HG03354 (cell line): ENCODE measurements around the gene NOXO1.

ENCODE experiments used
- ATAC-seq: cut with Tn5 transposase; IDR thresholded peaks from one replicate; pipeline ENCODE4 v1.9.1; 2021; ENCODE audit warnings: mild to moderate bottlenecking; ENCODE audit not compliant: unreplicated experiment, poor library complexity, severe bottlenecking

The NOXO1 gene

DNA sequence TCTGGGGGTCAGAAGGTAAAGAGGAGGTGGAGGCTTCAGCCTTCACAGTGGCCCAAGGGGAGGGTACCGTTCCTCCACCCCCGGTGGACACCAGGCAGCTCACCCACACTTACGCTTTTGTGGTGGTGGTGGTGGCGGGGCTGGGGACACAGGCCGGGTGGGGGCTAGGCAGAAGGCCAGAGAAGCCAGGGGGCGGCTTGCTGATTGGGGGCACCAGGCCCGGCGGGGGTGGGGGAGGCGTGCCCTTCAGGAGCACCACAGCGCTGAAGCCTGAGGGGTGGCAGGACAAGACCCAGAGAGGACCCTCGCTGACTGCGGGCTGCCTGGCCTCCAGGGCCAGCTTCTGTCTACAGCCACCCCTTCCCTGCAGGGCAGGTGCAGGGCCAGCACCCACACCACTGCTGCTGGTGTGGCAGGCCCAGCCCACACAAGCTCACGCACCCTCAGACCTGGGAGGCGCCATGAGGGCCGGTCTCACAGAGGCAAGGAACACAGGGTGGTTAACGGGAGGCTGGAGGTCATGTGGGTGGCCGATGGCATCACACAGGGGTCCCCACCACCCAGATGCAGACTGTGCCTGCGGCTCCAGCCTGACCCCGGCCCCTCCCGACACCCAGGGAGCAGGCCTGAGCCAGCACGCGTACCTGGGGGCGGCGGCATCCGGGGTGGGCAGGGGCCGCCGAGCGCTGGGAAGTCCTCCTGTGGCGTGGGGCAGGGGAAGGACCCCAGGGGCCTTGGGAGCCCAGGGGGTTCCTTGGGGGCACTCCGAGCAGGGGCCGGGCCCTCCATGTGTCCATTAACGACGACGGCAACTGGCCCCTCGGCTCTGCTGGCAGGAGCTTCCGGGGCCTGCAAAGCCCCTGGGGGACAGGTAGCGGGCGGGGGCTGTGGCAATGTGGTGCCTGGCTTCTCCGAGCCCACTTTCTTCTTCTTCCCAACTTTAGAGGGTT, 17.9 kb upstream of the NOXO1 start:
- no peak for ATAC-seq

DNA sequence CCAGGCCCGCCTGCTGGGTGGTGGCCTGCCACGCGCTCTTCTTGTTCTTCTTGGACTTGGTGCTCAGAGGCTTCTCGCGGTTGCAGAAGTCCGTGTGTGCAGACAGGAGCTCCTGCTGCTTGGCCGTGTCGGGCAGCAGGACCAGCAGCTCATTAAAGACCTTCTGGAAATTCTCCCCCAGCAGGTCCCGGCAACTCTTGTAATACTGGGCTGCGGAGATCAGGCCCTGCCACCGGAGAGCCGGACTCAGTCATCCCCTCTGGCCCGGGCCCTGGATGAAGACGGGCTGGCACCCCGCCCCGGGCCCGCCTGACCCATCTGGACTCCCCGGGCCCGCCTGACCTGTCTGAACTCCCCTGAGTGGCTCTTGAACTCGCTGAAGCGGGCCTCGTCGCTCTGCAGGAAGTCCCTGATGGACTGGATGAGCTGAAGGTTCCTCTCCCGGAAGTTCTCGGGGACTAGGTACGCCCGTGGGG, 17.1 kb upstream of the NOXO1 start:
- no peak for ATAC-seq

DNA sequence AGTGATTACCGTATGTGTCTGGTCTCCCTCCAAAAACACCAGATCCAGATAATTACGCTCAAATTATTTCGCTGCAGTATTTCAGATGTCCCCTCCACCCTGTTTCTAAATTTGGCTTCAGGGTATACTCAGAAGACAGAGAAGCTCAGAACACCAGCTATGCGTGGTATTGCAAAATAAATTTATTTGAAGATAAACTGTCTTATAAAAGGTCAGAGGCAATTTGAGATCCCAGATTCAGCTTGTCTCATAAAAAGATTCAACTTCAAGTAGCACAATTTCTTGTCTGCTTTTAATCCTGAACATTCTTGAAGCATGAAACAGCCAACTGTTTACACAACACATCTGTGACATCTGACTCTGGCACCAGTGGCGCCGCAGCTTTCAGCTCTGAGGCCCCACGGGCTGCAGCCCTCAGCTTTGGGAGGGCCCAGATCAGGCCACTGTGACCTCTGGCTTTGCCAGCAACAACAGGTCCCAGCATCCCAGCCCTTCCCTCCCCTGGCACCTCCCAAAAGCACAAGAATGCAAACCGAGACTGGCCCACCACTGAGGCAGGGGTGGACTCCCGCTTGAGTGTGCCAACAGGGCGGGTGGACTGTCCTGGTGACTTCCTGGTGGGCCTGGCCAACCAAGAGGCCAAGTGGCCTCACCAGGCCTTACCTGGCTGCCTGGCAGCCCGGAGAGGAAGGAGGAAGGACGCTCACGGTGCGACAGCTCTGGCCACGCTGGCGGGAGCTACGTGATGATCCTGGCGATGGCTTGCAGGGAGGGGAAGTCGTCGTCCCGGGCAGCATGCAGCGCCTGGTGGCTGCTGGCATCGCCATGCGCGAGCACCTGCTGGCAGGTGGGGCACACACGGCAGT, 16.5 kb upstream of the NOXO1 start:
- ATAC-seq: no peak

DNA sequence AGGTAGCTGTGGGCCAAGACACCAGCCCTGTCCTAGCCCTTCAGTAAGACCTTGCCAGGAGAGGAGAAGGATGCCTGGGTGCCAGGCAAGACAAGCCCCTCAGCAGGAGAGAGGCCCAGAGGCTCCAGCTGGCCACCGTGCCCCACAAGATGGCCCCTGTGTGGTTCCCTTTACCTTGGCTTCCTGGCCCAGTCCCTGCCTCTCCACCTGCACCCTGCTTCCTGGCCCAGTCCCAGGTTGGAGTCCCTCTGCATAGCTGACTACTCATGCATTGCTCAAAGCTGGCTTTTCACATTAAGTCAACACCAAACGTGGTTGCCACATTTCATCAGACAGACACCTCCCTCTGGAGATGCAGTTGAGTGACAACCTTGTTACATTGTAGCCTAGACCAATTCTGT, 12.5 kb upstream of the NOXO1 start:
- no peak for ATAC-seq

DNA sequence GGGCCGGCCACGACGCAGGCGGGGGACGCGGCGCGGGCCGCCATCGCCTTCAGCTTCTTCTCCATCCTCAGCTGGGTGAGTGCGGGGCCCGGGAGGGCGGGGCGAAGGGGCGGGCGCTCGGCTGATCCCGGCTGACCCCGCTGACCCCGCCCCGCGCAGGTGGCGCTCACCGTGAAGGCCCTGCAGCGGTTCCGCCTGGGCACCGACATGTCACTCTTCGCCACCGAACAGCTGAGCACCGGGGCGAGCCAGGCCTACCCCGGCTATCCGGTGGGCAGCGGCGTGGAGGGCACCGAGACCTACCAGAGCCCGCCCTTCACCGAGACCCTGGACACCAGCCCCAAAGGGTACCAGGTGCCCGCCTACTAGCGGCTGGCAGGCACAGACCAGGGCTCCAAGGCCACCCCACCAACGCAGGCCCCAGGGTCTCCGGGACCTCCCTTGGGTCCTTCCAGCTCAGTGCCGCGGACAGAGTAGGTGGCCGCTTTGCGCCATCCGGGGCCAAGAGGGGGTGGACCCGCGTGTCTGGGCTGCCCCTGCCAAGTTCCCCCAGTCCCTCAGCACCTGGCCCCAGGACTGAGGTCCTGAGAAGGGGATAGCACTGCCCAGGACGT, 11.5 kb upstream of the NOXO1 start:
- no peak for ATAC-seq

DNA sequence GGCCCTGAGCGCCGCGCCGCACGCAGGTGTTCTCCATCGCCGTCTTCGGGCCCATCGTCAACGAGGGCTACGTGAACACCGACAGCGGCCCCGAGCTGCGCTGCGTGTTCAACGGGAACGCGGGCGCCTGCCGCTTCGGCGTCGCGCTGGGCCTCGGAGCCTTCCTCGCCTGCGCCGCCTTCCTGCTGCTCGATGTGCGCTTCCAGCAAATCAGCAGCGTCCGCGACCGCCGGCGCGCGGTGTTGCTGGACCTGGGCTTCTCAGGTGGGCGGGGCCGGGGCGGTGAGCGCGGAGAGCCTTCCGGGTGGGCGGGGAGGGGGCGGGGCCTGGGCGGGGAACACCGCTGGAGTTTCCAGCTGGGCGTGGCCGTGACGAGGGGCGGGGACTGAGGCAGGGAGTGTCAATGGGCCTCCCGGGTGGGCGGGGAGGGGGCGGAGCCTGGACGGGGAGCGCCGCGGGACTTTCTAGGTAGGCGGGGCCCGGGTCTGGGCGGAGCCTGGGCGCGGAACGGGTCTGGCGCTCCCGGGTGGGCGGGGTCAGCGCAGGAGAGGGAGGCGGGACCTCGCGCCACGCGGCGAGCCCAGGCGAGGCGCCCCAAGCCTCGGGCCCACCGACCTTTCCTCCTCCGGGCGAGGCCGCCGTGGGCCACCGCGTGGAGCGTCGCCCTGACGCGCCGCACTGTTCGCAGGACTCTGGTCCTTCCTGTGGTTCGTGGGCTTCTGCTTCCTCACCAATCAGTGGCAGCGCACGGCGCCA, 10.9 kb upstream of the NOXO1 start:
- peak; percentile 52 for ATAC-seq

DNA sequence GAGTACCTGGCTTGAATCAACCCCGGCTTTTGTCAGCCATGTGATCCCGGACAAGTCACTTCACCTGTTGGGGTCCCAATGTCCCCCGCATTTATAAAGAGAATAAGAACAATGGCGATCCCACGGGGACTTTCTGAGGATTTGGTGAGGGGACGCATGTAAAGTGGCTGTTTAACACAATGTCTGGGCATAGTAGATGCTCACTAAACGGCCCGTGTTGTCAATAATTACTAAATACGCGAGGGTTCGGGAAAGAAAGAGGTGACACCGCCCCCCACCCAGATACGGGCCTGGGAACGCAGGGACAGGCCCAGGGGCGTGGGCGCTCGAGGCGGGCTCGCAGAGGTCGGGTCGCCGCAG, 10.3 kb upstream of the NOXO1 start:
- ATAC-seq: no peak

DNA sequence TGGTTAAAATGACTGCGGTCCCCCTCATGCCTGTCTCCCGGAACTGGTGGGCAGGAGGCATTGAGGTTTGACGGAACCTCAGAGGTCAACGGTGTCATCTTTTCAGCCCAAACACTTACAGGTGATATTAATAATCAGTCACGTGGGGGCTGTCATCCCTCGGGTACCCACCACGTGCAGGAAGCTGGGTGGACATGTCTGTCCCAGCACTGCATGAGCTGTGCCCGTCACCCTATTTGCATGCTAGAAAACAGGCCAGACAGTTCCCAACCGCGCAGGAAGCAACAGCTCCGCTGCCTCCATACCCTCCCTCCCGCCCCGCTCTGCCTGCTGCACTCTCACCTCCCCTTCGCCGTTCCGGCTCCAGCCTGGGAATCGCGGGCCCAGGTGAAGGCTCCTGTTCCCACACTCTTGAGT, 9.9 kb upstream of the NOXO1 start:
- ATAC-seq: peak; percentile 40

DNA sequence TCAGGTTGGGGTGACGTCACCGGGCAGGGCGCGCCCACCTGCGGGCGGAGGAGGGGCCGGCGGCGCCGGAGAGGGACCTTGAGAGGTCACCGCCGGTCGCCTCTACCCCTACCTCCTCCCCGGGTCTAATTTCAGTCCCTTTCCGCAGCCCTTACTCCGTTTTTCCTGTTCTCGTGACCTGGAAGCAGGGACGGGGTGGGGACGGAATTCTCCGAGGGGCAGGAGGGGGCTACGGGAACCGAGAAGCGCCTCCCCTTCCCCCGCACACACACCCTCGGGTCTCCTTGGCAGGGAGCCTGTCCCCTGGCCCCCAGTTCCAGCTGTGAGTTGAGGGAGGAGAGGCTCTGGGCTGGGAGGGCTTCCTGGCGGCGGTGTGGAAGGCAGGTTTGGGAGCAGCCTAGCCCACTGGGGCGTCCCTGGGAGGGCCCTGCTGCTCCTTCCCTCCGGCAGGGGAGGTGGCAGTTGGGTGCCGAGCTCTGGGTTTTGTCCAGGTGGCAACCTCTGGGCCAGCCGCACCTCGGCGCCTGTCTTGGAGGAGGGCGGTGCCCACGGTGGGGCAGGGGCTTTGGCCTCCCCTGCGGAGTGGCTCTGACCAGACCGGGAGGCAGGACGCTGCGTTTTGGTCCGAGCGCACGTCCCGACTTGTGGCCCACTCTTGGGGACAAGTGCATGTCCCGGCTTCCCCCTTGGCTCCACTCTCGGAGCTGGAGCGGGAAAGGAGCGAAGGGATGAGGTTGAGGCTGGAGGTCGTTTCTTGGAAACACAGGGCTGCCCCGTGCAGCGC, 9.3 kb upstream of the NOXO1 start:
- peak; percentile 1 for ATAC-seq

DNA sequence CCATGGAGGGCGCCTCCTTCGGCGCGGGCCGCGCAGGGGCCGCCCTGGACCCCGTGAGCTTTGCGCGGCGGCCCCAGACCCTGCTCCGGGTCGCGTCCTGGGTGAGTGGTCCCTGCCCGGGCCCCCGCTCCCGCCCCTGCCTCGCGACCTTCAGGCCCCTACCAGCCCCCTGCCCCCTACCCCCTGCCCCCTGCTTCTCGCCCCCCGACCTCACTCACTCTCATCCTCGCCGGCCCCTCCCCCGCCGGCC, 8.8 kb upstream of the NOXO1 start:
- ATAC-seq: no peak

DNA sequence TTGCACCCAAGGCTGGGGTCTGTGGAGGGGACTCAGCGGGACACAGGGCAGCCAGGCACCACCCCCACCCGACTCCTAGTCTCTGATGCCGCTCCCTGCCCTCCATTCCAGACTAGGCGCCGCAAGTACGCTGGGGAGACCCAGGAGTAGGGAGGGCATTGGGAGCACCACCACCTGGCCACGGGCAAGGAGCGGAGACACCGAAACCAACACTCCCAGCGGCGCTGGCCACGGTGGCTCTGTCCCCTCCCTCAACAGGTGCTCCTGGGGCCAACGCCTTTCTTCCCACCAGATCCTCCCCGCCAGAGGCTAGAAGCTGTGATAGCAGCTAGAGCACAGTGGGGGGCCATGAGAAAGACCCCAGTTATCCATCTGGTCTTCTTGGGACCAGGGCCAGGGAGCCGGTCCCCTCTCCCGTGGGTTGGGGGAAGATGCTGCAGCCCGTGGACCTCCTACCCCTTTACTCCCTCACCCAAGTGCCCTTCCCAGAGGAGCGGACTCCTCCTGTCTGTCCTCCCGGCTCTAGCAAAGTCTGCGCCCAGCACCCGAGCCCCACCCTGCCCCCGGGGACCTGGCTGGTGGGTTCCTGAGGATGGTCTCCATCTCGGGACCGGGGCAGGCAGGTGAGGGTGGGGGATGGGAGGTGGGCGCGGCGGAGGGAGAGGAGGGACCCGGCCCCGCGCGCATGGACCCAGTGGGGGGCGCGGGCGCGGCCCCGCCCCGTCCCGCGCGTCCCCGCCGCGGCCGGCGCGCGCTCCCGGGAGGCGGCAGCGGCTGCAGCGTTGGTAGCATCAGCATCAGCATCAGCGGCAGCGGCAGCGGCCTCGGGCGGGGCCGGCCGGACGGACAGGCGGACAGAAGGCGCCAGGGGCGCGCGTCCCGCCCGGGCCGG, 8.2 kb upstream of the NOXO1 start, which contains the start of gene SYNGR3:
TSS of gene SYNGR3 (plus strand) at position 762 of the 892 bp plus-strand sequence. CDS start 133 bp downstream, outside the sequence.
- no peak for ATAC-seq

DNA sequence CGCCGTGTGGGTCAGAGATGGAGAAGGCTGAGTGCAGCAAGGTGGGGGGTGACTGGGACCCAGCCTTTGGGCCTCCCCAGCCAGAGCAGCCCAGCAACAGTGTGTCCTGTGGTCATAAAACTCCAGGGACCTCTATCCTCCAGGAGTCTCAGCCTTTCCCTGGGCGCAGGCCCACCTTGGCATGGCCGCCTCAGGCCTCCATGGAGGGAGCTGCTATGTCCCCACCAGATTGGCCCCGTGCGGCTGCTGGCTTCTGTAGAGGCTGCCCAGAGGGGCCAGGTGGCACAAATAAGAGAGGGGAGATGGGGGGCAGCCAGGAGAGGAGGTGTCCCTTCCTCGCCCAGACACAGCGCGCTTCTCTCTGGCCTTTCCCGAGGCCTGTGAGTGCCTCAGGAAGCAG, 5.9 kb upstream of the NOXO1 start:
- no peak for ATAC-seq

DNA sequence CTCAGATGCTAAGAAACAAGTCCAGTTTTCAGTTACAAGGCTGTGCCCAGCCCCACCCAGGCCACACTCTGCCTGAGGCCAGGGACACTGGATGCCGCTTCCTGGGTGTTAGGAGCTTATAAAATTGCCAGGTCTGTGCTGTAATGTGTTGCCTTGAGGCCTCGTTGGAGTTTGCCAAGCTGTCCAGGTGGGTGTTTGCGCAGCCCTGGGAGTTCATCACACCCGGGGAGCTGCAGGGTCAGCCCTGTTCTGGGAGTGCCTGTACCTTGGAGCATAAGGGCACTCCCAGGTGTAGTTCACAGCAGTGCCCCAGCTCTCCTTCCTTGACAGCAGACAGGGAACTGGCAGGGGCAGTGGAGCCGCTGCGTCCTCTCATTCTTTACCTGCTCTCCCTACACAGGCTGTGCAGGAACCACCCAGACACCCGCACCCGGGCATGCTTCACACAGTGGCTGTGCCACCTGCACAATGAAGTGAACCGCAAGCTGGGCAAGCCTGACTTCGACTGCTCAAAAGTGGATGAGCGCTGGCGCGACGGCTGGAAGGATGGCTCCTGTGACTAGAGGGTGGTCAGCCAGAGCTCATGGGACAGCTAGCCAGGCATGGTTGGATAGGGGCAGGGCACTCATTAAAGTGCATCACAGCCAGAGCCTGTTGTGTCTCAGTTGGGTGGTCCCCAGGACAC, 4.3 kb upstream of the NOXO1 start:
- ATAC-seq: no peak

DNA sequence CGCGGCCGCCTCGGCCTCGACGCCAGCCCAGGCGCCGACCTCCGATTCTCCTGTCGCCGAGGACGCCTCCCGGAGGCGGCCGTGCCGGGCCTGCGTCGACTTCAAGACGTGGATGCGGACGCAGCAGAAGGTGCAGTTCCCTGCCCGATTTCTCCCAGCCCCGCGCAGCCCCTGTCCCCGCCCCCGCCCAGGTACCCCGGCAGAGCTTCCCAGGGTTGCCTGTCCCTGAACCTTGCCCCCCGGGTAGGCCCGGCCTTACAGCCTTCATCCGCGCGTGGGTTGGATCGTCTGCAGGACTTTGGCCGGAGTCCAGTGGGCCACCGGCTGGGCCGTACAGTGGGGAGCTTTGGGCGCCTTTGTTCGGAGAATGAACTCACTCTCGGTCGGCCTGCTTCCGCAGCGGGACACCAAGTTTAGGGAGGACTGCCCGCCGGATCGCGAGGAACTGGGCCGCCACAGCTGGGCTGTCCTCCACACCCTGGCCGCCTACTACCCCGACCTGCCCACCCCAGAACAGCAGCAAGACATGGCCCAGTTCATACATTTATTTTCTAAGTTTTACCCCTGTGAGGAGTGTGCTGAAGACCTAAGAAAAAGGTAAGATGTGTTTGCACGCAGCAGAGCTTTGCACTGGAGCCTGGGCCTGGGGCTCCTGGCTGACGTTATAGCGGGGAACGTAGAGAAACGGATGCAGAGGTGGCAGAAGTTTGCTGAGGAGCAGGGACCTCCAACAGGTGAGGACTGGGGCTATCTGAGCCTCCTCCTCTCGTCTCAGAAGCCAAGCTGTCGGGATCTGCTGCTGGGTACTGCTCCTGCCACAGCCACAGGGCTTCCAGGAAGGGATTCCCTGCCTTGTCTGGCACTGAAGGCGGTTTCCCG, 3.3 kb upstream of the NOXO1 start:
- peak; percentile 6 for ATAC-seq

DNA sequence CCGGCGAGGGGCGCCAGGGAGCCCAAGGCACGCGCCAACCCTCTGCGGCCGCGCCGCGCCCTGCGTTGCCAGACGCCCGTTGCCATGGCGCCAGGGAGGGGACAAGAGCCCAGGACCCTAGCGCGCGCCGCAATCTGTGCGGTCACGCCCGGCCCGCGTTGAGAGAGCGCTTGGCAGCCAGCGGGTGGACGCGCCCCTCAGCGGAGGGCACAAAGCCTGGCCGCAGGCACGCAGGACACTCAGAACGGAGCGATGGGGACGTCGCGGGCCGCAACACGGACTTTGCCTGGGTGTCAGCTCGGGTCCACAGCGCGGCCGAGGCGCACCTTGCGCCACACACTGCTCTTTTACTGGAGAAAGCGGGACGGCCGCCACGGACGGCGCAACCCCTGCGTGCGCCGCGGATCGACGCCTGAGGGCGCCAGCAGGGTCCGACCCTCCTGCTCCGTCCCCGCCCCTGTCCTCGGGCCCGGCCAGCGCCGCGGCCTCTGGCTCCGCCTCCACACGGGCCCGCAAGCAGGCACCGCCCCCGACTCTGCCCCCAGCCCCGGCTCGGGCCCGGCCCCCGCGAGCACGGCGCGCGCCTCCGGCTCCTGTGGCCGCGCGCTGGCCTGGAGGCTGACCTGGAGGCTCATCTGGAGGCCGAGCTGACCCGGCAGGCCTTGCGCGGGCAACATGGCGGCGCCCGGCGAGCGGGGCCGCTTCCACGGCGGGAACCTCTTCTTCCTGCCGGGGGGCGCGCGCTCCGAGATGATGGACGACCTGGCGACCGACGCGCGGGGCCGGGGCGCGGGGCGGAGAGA, 2.5 kb upstream of the NOXO1 start, which contains the start of gene GFER:
TSS of gene GFER (plus strand) at position 650 of the 803 bp plus-strand sequence. CDS start at position 676, 26 bp downstream.
- peak; percentile 77 for ATAC-seq
